Stimulated activated CD8-positive, alpha-beta memory T cell treated with anti-CD3 and anti-CD28 coated beads, Interleukin-4, amount 100 ng/mL, for 24 hours (primary cell): ENCODE results near the gene ZCCHC2.

ENCODE experiments used
- DNase-seq: peaks from one replicate; pipeline ENCODE4 v3.0.0-alpha.2; 2020; ENCODE audit warnings: low read depth

Gene ZCCHC2

DNA sequence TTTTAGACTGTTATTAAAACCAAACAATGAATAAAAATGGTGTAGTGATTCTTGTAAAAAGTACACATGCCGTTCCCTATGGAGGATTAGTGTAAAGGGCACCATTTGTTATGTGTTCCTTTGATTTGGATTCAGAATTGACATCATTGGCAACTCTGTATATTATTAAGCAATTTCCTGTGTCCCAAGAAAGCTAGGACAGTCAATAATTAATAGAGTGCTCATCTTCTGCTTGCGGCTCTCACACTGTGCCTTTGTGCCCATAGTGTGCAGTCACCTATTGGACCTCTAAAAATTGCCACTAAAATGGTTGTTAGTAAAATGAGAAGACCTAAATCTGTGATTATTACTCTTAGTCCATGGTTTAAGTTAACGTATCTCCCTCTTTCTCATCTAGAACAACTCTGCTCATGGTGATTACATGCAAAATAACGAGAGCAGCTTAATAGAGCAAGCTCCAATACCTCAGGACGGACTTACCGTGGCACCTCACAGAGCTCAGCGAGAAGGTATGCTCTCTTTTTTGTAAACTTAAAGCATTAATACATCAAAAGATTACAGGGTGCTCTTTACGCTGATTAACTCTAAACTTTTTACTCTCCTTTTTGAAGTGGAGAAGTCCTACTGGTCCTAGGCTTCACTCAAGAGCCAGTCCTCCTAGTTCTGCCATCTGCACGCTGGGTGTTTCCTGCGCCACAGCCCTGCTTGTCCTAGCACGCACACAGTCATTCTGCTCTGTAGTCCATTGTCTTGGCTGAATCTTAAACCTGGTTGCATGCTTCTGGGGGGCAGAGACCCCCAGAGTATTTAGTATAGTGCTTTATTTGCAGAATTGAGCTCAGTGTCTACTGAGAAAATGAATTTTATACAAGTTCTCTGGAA is 16.7 kb downstream of the ZCCHC2 start:
- DNase-seq = no peak

DNA sequence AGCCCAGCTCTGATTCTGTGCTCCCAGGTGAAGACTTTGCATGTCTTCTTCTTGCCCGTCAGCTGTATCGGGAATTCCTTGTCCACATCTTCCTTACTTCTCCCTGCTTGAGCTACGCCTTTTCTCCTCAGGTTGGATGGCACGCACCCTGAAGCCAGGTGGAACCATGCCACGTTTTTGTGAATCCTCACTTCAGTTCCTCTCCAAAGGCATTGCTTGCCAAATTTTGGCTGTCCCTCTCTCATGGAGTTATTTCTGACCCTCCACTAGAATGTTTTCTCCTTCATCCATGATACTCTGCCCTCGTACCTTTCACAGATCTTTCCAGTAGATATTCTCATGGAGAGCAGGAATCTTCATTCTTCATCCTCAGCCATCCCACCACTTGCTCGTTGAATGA is 20.2 kb downstream of the ZCCHC2 start:
- DNase-seq = no peak

DNA sequence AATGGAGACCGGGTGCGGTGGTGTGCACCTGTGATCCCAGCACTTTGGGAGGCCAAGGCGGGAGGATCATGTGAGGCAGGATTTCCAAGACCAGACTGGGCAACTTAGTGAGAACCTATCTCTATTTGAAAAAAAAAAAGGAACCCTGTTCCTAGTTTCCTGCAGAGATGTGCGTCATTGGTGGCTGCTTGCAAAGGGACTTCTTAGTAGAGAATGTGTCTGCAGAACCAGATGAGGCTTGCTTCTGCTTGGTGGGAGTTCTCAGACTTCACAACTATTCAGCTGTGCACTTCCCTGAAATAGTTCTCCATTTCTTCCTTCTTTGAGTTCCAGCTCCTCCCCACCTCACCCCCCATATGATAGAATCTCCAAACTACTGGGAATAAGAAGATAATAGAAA is 22.3 kb downstream of the ZCCHC2 start:
- no peak for DNase-seq

- DNase-seq = no peak
Measured at GRCh38 chr18:62549755-62550154, 26.9 kb downstream of the ZCCHC2 start.

DNA sequence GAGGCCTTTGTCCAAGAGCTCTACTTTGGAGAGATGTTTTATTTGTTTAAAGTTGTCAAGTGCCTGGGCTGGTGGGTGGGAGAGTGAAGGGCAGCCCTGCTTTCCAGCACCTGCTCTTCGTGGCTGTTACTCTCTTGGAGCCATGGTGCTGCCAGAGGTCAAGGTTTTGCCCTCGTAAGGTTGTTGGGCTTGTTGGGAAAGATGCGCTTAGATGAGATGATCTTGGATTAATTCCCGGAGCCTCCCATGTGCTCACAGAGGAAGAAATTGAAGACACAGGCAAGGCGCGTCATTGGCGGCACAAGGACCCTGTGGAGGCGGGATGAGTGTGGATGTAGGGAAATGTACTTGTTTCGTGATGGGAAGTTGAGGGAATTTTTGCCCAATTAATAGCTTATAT is 27.9 kb downstream of the ZCCHC2 start:
- no peak for DNase-seq

DNA sequence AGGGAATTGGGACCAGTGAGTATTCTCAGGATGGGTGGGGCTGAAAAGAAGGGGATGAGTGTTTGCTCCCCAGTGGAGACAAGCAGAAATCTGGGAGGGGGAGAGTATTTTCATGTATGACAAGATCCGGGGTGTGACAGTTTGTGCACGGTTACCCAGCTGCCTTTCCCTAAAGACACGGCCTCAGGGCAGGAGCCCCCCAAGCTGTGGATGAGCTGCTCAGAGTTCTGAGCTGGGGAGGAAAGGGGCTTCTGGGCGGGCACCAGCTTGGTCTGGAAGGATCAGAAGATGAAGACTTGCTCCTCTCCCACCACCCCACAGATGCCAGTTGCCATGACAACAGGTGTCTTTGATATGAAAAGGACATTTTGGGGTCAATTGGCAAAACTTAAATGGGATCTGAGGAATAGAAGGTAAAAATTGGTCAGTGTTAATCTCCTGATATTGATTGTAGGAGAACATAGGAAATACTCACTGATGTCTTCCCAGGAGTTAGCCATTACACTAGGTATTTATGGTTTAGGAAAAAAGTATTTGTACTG is 29.2 kb downstream of the ZCCHC2 start:
- no peak for DNase-seq

DNA sequence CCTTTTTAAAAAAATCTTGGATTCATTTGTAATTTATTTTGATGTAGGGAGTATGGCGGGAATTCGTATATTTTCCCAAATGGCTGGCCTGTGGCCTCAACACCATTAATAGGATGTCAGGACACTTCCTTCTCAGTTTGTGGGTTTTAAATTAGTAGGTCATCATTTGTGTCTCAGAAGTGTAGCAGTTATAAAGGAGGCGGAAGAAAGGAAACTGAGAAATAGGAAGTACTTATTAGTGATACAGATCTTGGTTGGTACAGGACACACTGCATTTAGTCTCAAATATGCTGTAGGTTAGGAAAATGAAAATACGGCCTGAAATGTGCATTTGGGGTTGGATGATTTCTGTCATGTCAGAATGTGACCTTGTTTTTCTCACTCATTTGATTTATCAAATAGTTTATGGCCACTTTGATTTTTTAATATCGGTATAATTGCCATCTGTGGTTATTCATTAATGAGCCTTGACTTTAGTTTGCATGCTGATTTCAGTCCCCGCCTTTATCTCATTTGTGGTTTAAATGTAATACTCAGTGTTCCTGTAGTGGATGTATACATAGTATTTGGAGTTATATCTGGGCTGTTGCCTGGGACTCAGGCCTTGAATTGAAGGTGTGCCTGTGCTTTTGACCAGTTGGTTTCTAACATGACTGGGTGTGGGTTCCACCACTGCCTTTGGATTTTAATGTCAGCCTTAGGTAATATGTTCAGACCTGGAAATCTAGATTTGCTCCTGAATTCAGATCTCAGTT is 31.4 kb downstream of the ZCCHC2 start:
- DNase-seq = no peak

DNA sequence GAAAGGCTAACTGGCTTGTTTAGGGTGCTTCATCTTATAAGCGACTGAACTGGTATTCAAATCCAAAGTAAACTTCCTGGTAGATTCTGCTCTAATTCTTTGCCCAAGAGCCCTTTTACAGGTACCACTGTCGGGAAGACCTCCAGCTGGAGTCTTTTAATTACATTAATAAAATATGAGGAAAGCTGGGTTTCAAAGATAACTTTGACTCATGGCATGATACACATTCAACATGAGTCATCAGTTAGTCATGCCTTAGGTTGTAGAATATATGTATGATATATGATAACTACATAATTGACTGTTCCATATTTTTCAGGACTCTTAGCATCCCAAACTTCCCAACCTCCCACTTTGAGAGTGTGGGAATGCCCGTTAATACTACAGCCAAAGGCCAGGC is 32.3 kb downstream of the ZCCHC2 start:
- no peak for DNase-seq

DNA sequence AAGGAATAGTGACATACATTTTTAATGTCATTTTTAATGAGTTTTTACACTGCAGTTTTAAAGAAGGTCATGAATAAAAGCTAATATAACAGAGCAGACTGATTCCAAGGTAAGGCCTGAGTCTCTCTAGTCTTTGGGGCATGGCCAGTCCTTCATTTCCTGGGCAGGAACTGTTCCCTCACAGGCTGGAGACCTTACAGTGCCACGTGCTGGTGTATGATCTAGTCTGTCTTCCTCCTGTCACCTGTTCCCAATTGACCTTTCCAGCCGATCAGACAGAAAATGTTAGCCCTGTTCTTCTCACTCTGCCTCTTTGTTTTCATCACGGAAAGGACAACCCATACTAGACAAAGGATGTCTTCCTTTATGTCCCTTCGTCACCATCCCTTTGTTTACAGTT is 33.6 kb downstream of the ZCCHC2 start:
- DNase-seq = no peak

GRCh38 chr18:62558015-62558663 is 35.3 kb downstream of the ZCCHC2 start:
- DNase-seq = no peak

DNA sequence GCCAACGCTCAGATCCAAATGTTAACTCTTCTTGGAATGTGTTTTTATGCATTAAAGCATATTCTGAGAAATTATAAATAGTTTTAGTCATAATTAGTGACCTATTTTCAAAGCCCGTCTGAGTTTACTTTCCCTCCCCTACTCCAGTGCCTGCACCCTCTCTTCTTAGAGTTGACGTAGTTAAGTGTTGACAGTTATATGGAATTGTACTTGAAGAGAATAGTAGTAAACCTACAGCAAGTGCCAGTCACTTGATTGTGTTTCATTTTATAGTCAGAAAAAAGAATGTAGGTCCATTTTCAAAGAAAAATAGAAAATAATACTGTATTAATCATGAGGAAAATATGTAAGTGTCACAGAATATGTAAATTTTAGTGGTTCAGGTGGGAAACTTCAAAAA is 41.2 kb downstream of the ZCCHC2 start:
- no peak for DNase-seq

GRCh38 chr18:62566199-62566598 is 43.4 kb downstream of the ZCCHC2 start:
- DNase-seq = no peak

GRCh38 chr18:62566818-62567217 is 44.0 kb downstream of the ZCCHC2 start:
- DNase-seq = no peak

- DNase-seq = no peak
Measured at GRCh38 chr18:62569081-62569655, 46.3 kb downstream of the ZCCHC2 start.

GRCh38 chr18:62571037-62571436 is 48.2 kb downstream of the ZCCHC2 start:
- DNase-seq = no peak

DNA sequence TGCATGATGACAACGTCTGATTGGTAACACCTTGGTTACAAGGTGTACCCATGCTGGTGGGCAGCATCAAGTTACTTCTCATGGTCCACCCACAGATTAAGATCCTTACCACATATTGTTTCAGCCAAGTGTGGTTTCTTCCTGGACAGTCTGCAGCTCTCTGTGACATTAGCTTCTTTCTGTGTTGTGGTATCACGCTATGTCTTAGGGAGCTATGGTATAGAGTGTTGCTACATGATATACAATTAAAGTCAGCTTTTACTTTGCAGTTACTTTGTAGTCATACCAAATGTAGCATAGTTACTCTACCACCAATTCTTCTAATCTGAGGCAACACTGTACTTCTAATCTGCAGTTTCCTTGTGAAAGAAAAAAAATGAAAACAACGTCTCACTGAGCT is 48.8 kb downstream of the ZCCHC2 start:
- DNase-seq = no peak

DNA sequence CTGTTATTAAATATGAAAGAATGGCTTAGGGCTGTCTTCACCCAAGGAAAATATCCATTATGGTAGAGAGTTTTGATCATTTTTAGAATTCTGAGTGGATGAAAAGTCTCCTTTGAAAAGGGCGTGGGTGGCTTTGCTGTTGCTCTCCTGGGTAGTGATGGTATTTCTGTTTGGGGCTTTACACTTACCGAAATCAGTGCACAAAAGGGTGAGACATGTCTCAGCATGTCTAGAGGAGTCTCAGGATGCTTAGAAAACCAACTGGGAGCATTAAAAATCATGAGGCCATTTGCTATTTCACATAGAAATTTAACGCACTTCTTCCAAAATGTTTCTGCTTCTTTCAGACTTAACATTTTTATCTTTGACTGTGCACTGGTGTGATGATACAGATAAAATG is 49.6 kb downstream of the ZCCHC2 start:
- DNase-seq = no peak

GRCh38 chr18:62574776-62575175 is 52.0 kb downstream of the ZCCHC2 start:
- no peak for DNase-seq

GRCh38 chr18:62576271-62576670 is 53.4 kb downstream of the ZCCHC2 start:
- DNase-seq = no peak

DNA sequence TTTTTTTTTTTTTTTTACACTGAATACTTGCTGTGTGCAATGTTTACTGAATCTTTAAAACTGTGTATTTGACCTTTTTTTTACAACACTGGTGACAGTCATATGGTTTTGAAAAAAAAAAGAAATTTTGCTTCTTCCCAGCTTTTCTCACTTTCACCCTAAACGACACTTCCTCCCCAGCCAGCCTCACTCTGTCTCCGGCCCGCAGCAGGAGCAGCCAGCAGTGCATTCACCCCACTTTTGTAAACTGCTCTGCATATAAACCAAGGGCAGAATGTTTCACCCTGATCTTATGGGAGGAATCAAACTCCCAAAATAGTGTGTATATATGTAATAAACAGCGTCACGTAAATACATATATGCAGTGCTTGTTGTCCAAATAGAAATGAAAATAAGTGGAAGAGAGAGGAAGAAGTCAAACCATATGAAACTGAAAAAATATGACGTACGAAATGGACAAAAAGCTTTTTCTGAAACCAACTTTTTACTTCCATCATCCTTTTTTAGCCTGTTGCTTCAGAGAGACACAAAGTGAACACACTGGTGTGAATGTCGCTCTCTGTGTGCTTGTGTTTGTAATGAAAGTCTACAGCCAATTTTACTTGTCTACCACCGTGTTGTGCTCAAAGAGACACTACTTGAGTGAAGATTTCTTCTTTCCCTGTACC is 54.2 kb downstream of the ZCCHC2 start:
- no peak for DNase-seq

DNA sequence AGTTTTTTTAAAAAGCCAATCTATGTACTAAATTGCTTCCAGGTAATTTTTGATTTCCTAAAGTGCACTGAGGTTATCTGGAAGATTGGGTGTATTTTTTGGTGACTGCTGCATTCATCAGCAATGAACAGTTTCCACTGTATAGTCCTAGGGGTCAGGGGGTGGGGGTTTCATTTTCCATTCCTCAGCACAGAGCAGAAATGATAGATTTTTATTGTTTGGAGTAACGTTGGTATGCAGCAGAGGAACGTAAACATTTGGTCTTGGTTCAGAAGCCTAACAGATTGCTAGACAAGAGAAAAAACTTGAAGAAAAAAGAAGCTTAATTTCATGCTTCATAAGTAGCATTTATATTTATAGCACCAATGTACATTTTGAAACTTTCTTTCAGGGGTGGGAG is 54.9 kb downstream of the ZCCHC2 start:
- no peak for DNase-seq
